Measurements from ENCODE around the gene SLC39A8.

The SLC39A8 gene

DNA sequence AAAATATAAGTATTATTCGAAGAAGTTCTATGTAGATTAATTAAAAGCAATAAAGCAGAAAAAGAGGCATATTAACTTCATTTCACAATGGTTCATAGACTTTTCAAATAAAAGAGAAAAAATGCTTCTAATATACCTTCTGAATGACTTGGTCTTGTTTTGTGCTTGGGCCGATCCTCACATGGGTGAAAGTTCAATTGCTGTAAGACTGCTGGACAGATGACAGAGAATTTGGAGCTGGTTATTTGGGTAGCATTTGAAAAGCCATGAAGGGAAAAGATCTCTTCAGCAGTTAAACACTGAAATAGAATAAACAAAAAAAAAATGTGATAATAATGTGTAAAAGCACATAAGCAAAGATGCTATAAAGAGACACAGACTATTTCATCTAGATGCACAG lies 29.8 kb downstream of the SLC39A8 start:
- Histone ChIP-seq H3K14ac (ENCODE audit: low read length) (no peak overlapping the region), H3K4ac (ENCODE audit: low read depth, low read length) (no peak overlapping the region), H2AFZ (ENCODE audit: insufficient read depth, low read length, poor library complexity) (no peak overlapping the region), H3K4me3 (ENCODE audit: low read depth, low read length) (no peak overlapping the region), H2AK5ac (ENCODE audit: low read length) (no peak overlapping the region), H3K36me3 (ENCODE audit: control insufficient read depth in 1 of 2, insufficient read depth in 2 of 2, low read length in 2 of 2) (no peaks in the 10 kb centered on the region), H3K27ac (ENCODE audit: low read depth, low read length) (no peak overlapping the region), H3K4me2 (ENCODE audit: low read length) (no peak overlapping the region), H4K12ac (ENCODE audit: low read depth, low read length) (no peak overlapping the region), H3K79me1 (ENCODE audit: low read length) (no peaks in the 10 kb centered on the region), H4K91ac (ENCODE audit: low read depth, low read length) (no peak overlapping the region), H3K27me3 (ENCODE audit: insufficient read depth, low read length) (no peaks in the 10 kb centered on the region), H2BK12ac (ENCODE audit: low read length) (no peak overlapping the region), H3K9me3 (ENCODE audit: insufficient read depth, low read depth, low read length) (no peaks in the 10 kb centered on the region), H3K9ac (ENCODE audit: low read length) (no peak overlapping the region), H3K4me1 (ENCODE audit: control insufficient read depth in 1 of 2, insufficient read depth in 2 of 2, low read length in 2 of 2) (peaks cover 2 to 8% of the 10 kb centered on the region in 2 experiments), H3K18ac (ENCODE audit: low read length) (no peak overlapping the region), H3K23ac (ENCODE audit: low read length) (no peak overlapping the region), H4K8ac (ENCODE audit: low read depth, low read length) (no peak overlapping the region), H2BK5ac (ENCODE audit: low read depth, low read length, poor library complexity) (no peak overlapping the region), H3K79me2 (ENCODE audit: control insufficient read depth, insufficient read depth, low read length, poor library complexity) (peaks cover 2% of the 10 kb centered on the region), H2BK120ac (ENCODE audit: insufficient read depth, low read length, poor library complexity) (no peak overlapping the region)
- no peak for DNase-seq
- WGBS (ENCODE audit: extremely low coverage, insufficient coverage, insufficient read length): no CpG with 5 or more reads among the region's 2 CpGs

DNA sequence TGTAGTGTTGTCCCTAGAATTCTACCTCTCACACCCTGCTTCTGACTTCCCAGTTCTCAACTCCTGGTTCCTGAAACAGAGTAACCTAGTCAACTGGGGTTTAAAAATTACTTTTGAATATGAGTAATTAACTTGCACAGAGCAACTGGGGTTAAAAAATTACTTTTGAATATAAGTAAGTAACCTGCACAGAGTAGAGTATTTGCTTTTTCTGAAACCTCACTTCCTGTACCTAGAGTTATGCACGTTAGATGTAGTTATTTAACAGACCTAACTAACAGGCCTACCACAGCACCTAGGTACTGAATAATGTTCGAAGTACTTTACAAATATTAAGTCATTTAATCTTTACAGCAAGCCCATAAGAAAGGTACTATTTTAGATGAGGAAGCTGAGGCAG lies 32.9 kb downstream of the SLC39A8 start:
- H2BK12ac ChIP-seq (ENCODE audit: low read length): no peak overlapping the region
- H3K79me1 ChIP-seq (ENCODE audit: low read length): no peaks in the 10 kb centered on the region
- H2AFZ ChIP-seq (ENCODE audit: insufficient read depth, low read length, poor library complexity): no peak overlapping the region
- no peak overlapping the region for H4K91ac ChIP-seq (ENCODE audit: low read depth, low read length)
- no peaks in the 10 kb centered on the region for H3K27me3 ChIP-seq (ENCODE audit: insufficient read depth, low read length)
- H3K4me1 ChIP-seq (ENCODE audit: control insufficient read depth in 1 of 2, insufficient read depth in 2 of 2, low read length in 2 of 2): no peaks in the 10 kb centered on the region
- no peak overlapping the region for H3K4me2 ChIP-seq (ENCODE audit: low read length)
- H3K79me2 ChIP-seq (ENCODE audit: control insufficient read depth, insufficient read depth, low read length, poor library complexity): no peaks in the 10 kb centered on the region
- no peak overlapping the region for H3K23ac ChIP-seq (ENCODE audit: low read length)
- no peak overlapping the region for H2BK5ac ChIP-seq (ENCODE audit: low read depth, low read length, poor library complexity)
- no peak overlapping the region for H3K18ac ChIP-seq (ENCODE audit: low read length)
- no peak overlapping the region for H4K8ac ChIP-seq (ENCODE audit: low read depth, low read length)
- no peak overlapping the region for H3K14ac ChIP-seq (ENCODE audit: low read length)
- no peak overlapping the region for H3K4ac ChIP-seq (ENCODE audit: low read depth, low read length)
- no peak overlapping the region for H3K27ac ChIP-seq (ENCODE audit: low read depth, low read length)
- H2BK120ac ChIP-seq (ENCODE audit: insufficient read depth, low read length, poor library complexity): no peak overlapping the region
- DNase-seq: no peak
- H3K4me3 ChIP-seq (ENCODE audit: low read depth, low read length): no peak overlapping the region
- no peak overlapping the region for H3K9ac ChIP-seq (ENCODE audit: low read length)
- no peaks in the 10 kb centered on the region for H3K9me3 ChIP-seq (ENCODE audit: insufficient read depth, low read depth, low read length)
- H4K12ac ChIP-seq (ENCODE audit: low read depth, low read length): no peak overlapping the region
- H3K36me3 ChIP-seq (ENCODE audit: control insufficient read depth in 1 of 2, insufficient read depth in 2 of 2, low read length in 2 of 2): no peaks in the 10 kb centered on the region
- no peak overlapping the region for H2AK5ac ChIP-seq (ENCODE audit: low read length)
- WGBS (ENCODE audit: extremely low coverage, insufficient coverage, insufficient read length): no CpG with 5 or more reads among the region's 2 CpGs

DNA sequence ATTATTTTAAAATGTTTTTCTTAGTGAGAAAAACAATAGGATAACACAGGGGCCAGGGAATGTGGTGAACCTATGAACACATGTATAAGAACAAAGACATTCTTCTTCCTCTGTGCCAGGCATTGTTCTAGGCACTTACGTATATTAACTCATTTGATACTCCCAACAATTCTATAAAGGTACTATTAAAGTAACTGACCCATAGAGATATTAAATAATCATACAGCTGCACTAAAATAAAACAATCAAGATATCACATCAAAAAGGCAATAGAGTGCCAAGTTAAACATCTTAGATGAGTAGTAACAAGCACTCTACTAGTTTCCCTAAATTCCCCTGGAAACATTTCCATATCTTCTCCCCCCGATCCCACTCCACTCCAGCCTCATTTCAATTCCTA lies 33.4 kb downstream of the SLC39A8 start:
- H3K14ac ChIP-seq (ENCODE audit: low read length): no peak overlapping the region
- H2BK5ac ChIP-seq (ENCODE audit: low read depth, low read length, poor library complexity): no peak overlapping the region
- no peaks in the 10 kb centered on the region for H3K9me3 ChIP-seq (ENCODE audit: insufficient read depth, low read depth, low read length)
- H3K4ac ChIP-seq (ENCODE audit: low read depth, low read length): no peak overlapping the region
- H4K91ac ChIP-seq (ENCODE audit: low read depth, low read length): no peak overlapping the region
- no CpG with 5 or more reads among the region's 2 CpGs for WGBS (ENCODE audit: extremely low coverage, insufficient coverage, insufficient read length)
- H4K8ac ChIP-seq (ENCODE audit: low read depth, low read length): no peak overlapping the region
- no peaks in the 10 kb centered on the region for H3K27me3 ChIP-seq (ENCODE audit: insufficient read depth, low read length)
- no peak overlapping the region for H2AK5ac ChIP-seq (ENCODE audit: low read length)
- no peak overlapping the region for H3K18ac ChIP-seq (ENCODE audit: low read length)
- H2BK12ac ChIP-seq (ENCODE audit: low read length): no peak overlapping the region
- no peak overlapping the region for H3K4me2 ChIP-seq (ENCODE audit: low read length)
- H3K4me1 ChIP-seq (ENCODE audit: control insufficient read depth in 1 of 2, insufficient read depth in 2 of 2, low read length in 2 of 2): no peaks in the 10 kb centered on the region
- H2AFZ ChIP-seq (ENCODE audit: insufficient read depth, low read length, poor library complexity): no peak overlapping the region
- no peak overlapping the region for H3K27ac ChIP-seq (ENCODE audit: low read depth, low read length)
- no peak overlapping the region for H4K12ac ChIP-seq (ENCODE audit: low read depth, low read length)
- H3K4me3 ChIP-seq (ENCODE audit: low read depth, low read length): no peak overlapping the region
- no peak overlapping the region for H2BK120ac ChIP-seq (ENCODE audit: insufficient read depth, low read length, poor library complexity)
- H3K9ac ChIP-seq (ENCODE audit: low read length): no peak overlapping the region
- H3K23ac ChIP-seq (ENCODE audit: low read length): no peak overlapping the region
- no peak for DNase-seq
- no peaks in the 10 kb centered on the region for H3K79me2 ChIP-seq (ENCODE audit: control insufficient read depth, insufficient read depth, low read length, poor library complexity)
- no peaks in the 10 kb centered on the region for H3K36me3 ChIP-seq (ENCODE audit: control insufficient read depth in 1 of 2, insufficient read depth in 2 of 2, low read length in 2 of 2)
- no peaks in the 10 kb centered on the region for H3K79me1 ChIP-seq (ENCODE audit: low read length)

DNA sequence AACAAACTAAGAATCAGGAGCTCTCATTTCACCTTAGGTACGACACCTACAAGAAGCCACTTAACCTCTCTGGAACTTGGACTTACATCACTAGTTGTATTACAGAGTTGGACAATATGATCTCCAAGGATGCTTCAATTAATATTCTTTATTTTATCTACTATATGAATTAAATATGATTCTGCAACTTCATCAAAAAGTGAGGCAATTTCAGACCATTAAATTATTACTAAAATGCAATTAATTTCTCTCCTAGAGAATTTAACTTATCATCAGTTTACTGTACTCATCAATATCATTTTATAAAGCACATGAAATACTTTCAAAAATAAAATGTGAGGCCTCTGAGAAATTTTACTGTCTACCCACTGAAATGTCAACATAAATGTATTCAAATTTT lies 33.9 kb downstream of the SLC39A8 start:
- H3K79me1 ChIP-seq (ENCODE audit: low read length): no peaks in the 10 kb centered on the region
- H2BK120ac ChIP-seq (ENCODE audit: insufficient read depth, low read length, poor library complexity): no peak overlapping the region
- H4K91ac ChIP-seq (ENCODE audit: low read depth, low read length): no peak overlapping the region
- no peaks in the 10 kb centered on the region for H3K79me2 ChIP-seq (ENCODE audit: control insufficient read depth, insufficient read depth, low read length, poor library complexity)
- no peak overlapping the region for H2AK5ac ChIP-seq (ENCODE audit: low read length)
- no peak overlapping the region for H3K27ac ChIP-seq (ENCODE audit: low read depth, low read length)
- DNase-seq: no peak
- H3K4me1 ChIP-seq (ENCODE audit: control insufficient read depth in 1 of 2, insufficient read depth in 2 of 2, low read length in 2 of 2): no peaks in the 10 kb centered on the region
- H3K4me2 ChIP-seq (ENCODE audit: low read length): no peak overlapping the region
- no CpG with 5 or more reads among the region's 1 CpG for WGBS (ENCODE audit: extremely low coverage, insufficient coverage, insufficient read length)
- no peak overlapping the region for H3K4me3 ChIP-seq (ENCODE audit: low read depth, low read length)
- no peak overlapping the region for H2BK12ac ChIP-seq (ENCODE audit: low read length)
- H4K8ac ChIP-seq (ENCODE audit: low read depth, low read length): no peak overlapping the region
- H2AFZ ChIP-seq (ENCODE audit: insufficient read depth, low read length, poor library complexity): no peak overlapping the region
- no peak overlapping the region for H4K12ac ChIP-seq (ENCODE audit: low read depth, low read length)
- no peak overlapping the region for H3K18ac ChIP-seq (ENCODE audit: low read length)
- no peaks in the 10 kb centered on the region for H3K36me3 ChIP-seq (ENCODE audit: control insufficient read depth in 1 of 2, insufficient read depth in 2 of 2, low read length in 2 of 2)
- no peak overlapping the region for H3K9ac ChIP-seq (ENCODE audit: low read length)
- no peak overlapping the region for H3K14ac ChIP-seq (ENCODE audit: low read length)
- H2BK5ac ChIP-seq (ENCODE audit: low read depth, low read length, poor library complexity): no peak overlapping the region
- H3K27me3 ChIP-seq (ENCODE audit: insufficient read depth, low read length): no peaks in the 10 kb centered on the region
- H3K4ac ChIP-seq (ENCODE audit: low read depth, low read length): no peak overlapping the region
- no peak overlapping the region for H3K23ac ChIP-seq (ENCODE audit: low read length)
- no peaks in the 10 kb centered on the region for H3K9me3 ChIP-seq (ENCODE audit: insufficient read depth, low read depth, low read length)
